Upper lobe of left lung (tissue), 4 donors: ENCODE results near the gene CYFIP2.

Experiments
- EP300 ChIP-seq, 4 donors: sonication (generic); formaldehyde crosslinking; IDR thresholded peaks; one replicate each; pipeline ENCODE4 v1.5.1; 2017; ENCODE audit warnings: antibody characterized with exemption in 4 of 4, control low read depth in 2 of 4
- POLR2A ChIP-seq, 4 donors: fragments of 450-650 bp; IDR thresholded peaks; one replicate each; pipeline ENCODE4 v1.5.1; 2016 to 2017; ENCODE audit warnings: antibody characterized with exemption in 4 of 4, mild to moderate bottlenecking in 2 of 4
- TF ChIP-seq, protein P1 (sequence below), 6 experiments: fragments of 450-650 bp in 4 of 6; fragments of 200-600 bp in 2 of 6; sonication (generic) in 2 of 6; IDR thresholded peaks; one replicate each; pipeline ENCODE4 v1.5.1; 2016 to 2019; ENCODE audit warnings: antibody characterized with exemption in 6 of 6

DNA sequence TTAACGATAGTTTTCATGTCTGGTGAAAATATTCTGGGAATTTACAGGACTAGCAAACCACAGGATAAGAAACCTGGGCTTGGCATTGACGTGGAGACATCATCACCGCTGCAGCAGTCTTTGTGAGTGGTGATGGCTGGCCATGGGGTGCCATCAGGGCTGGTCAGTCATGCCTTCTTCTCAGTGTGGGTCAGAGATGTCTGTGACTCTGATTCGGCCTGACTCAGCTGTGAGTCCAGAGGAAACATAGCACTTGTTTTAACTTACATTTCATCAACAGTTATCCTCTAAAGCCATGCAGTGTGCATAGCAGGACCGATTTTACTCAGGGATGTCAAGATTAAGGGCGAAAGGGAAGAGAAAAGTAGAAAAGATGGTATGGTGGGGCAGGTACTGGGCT lies 33.2 kb upstream of the CYFIP2 start:
- TF ChIP-seq POLR2A (IDR thresholded peaks at IDR 0.05) (no peak), EP300 (IDR thresholded peaks at IDR 0.05) (no peak)
- TF ChIP-seq, protein P1, sequence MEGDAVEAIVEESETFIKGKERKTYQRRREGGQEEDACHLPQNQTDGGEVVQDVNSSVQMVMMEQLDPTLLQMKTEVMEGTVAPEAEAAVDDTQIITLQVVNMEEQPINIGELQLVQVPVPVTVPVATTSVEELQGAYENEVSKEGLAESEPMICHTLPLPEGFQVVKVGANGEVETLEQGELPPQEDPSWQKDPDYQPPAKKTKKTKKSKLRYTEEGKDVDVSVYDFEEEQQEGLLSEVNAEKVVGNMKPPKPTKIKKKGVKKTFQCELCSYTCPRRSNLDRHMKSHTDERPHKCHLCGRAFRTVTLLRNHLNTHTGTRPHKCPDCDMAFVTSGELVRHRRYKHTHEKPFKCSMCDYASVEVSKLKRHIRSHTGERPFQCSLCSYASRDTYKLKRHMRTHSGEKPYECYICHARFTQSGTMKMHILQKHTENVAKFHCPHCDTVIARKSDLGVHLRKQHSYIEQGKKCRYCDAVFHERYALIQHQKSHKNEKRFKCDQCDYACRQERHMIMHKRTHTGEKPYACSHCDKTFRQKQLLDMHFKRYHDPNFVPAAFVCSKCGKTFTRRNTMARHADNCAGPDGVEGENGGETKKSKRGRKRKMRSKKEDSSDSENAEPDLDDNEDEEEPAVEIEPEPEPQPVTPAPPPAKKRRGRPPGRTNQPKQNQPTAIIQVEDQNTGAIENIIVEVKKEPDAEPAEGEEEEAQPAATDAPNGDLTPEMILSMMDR (IDR thresholded peaks at IDR 0.05) = no peak
